Measurements from ENCODE around the gene ADCYAP1R1. TPM values are rescaled to one million over a fixed set of nuclear protein-coding genes. Genes with fewer than 3 reads are reported as not detected.

Gene ADCYAP1R1
- polyA plus RNA-seq, 1 donor from 2014 or later = 8.6 TPM

GRCh38 chr7:31033674-31034300 is 18.3 kb upstream of the ADCYAP1R1 start:
- H3K27me3 ChIP-seq (ENCODE audit: insufficient read depth, low read depth, low read length) = no peaks in the 10 kb centered on the region
- H4K20me1 ChIP-seq (ENCODE audit: insufficient read depth) = no peaks in the 10 kb centered on the region
- no peak overlapping the region for H2AFZ ChIP-seq (ENCODE audit: low read depth, low read length)
- H3K27ac ChIP-seq (ENCODE audit: low read length) = no peak overlapping the region
- H3F3A ChIP-seq (ENCODE audit: insufficient read depth, low read length, poor library complexity, severe bottlenecking) = no peaks in the 10 kb centered on the region
- no peaks in the 10 kb centered on the region for H3K36me3 ChIP-seq (ENCODE audit: insufficient read depth, low read length)
- H3K9me2 ChIP-seq (ENCODE audit: insufficient read depth, low read length) = no peaks in the 10 kb centered on the region
- H3K4me2 ChIP-seq (ENCODE audit: low read length) = no peak overlapping the region
- H3K4me3 ChIP-seq (ENCODE audit: low read length) = no peak overlapping the region
- H3K9ac ChIP-seq (ENCODE audit: low read length) = no peak overlapping the region
- no peaks in the 10 kb centered on the region for H3K79me2 ChIP-seq (replicated peaks; ENCODE audit: insufficient read depth, low read length)
- TF ChIP-seq CTCF (IDR thresholded peaks at IDR 0.05; ENCODE audit: poor library complexity, severe bottlenecking) (no peak), EZH2 (IDR thresholded peaks at IDR 0.05; ENCODE audit: borderline replicate concordance, insufficient read depth, low read length, poor library complexity, severe bottlenecking) (no peak)
- H3K9me3 ChIP-seq (ENCODE audit: low read length) = no peaks in the 10 kb centered on the region

GRCh38 chr7:31036924-31037323 is 15.2 kb upstream of the ADCYAP1R1 start:
- Histone ChIP-seq H3K79me2 (replicated peaks; ENCODE audit: insufficient read depth, low read length) (no peaks in the 10 kb centered on the region), H3K4me3 (ENCODE audit: low read length) (no peak overlapping the region), H3K4me2 (ENCODE audit: low read length) (no peak overlapping the region), H4K20me1 (ENCODE audit: insufficient read depth) (no peaks in the 10 kb centered on the region), H3K27ac (ENCODE audit: low read length) (no peak overlapping the region), H2AFZ (ENCODE audit: low read depth, low read length) (no peak overlapping the region), H3K36me3 (ENCODE audit: insufficient read depth, low read length) (no peaks in the 10 kb centered on the region), H3K27me3 (ENCODE audit: insufficient read depth, low read depth, low read length) (no peaks in the 10 kb centered on the region), H3K9ac (ENCODE audit: low read length) (no peak overlapping the region), H3K9me2 (ENCODE audit: insufficient read depth, low read length) (no peaks in the 10 kb centered on the region), H3F3A (ENCODE audit: insufficient read depth, low read length, poor library complexity, severe bottlenecking) (no peaks in the 10 kb centered on the region), H3K9me3 (ENCODE audit: low read length) (no peaks in the 10 kb centered on the region)
- TF ChIP-seq EP300 (conservative IDR thresholded peaks at IDR 0.05; ENCODE audit: poor library complexity, severe bottlenecking) = no peak
- no peak for TF ChIP-seq REST (IDR thresholded peaks at IDR 0.05; ENCODE audit: borderline replicate concordance)
- no peak for TF ChIP-seq TAF1 (IDR thresholded peaks at IDR 0.05; ENCODE audit: low read depth)

GRCh38 chr7:31043051-31043471 is 9.0 kb upstream of the ADCYAP1R1 start:
- Histone ChIP-seq H3F3A (ENCODE audit: insufficient read depth, low read length, poor library complexity, severe bottlenecking) (peaks cover 5% of the 10 kb centered on the region), H3K79me2 (replicated peaks; ENCODE audit: insufficient read depth, low read length) (no peaks in the 10 kb centered on the region), H4K20me1 (ENCODE audit: insufficient read depth) (no peaks in the 10 kb centered on the region), H3K36me3 (ENCODE audit: insufficient read depth, low read length) (no peaks in the 10 kb centered on the region), H3K27ac (ENCODE audit: low read length) (no peak overlapping the region), H3K4me3 (ENCODE audit: low read length) (no peak overlapping the region), H3K27me3 (ENCODE audit: insufficient read depth, low read depth, low read length) (no peaks in the 10 kb centered on the region), H3K9ac (ENCODE audit: low read length) (no peak overlapping the region), H3K9me2 (ENCODE audit: insufficient read depth, low read length) (no peaks in the 10 kb centered on the region), H2AFZ (ENCODE audit: low read depth, low read length) (no peak overlapping the region), H3K9me3 (ENCODE audit: low read length) (no peaks in the 10 kb centered on the region), H3K4me2 (ENCODE audit: low read length) (no peak overlapping the region)
- TF ChIP-seq EZH2 (IDR thresholded peaks at IDR 0.05; ENCODE audit: borderline replicate concordance, insufficient read depth, low read length, poor library complexity, severe bottlenecking) (no peak), RAD21 (conservative IDR thresholded peaks at IDR 0.05) (no peak)

Data from neural cell (in vitro differentiated cells).